IPS DF 6.9 (cell line): Measurements from ENCODE around the gene BTNL9.

Source experiments
- DNase-seq: peaks from one replicate; pipeline ENCODE4 v3.0.0-alpha.2; 2013; ENCODE audit warnings: low read depth, low spot score
- H3K27ac ChIP-seq: one replicate; pipeline ENCODE4 v1.5.1; 2013; ENCODE audit warnings: low read length, control low read depth
- H3K27me3 ChIP-seq: 2 replicates; pipeline ENCODE4 v1.6.1; 2013; ENCODE audit warnings: mild to moderate bottlenecking, low read length; ENCODE audit not compliant: control insufficient read depth, insufficient read depth
- H3K36me3 ChIP-seq: 2 replicates; pipeline ENCODE4 v1.6.1; 2013; ENCODE audit warnings: low read length; ENCODE audit not compliant: control insufficient read depth, insufficient read depth
- H3K4me1 ChIP-seq: 2 replicates; pipeline ENCODE4 v1.6.1; 2013; ENCODE audit warnings: low read length; ENCODE audit not compliant: control insufficient read depth, insufficient read depth
- H3K4me3 ChIP-seq: 2 replicates; pipeline ENCODE4 v1.5.1; 2013; ENCODE audit warnings: mild to moderate bottlenecking, low read length
- H3K9me3 ChIP-seq: 2 replicates; pipeline ENCODE4 v1.6.1; 2013; ENCODE audit warnings: low read length, inconsistent platforms; ENCODE audit not compliant: control insufficient read depth, insufficient read depth
- WGBS: extraction: QIAGEN DNeasy Blood & Tissue Kit; methylation state at CpG from one replicate; pipeline ENCODE4 v1.1.7; 2013; ENCODE audit warnings: mixed read lengths, missing lambda C conversion rate; ENCODE audit not compliant: insufficient read length, insufficient coverage; 5-methylcytosine and 5-hydroxymethylcytosine counted together

BTNL9 gene

DNA sequence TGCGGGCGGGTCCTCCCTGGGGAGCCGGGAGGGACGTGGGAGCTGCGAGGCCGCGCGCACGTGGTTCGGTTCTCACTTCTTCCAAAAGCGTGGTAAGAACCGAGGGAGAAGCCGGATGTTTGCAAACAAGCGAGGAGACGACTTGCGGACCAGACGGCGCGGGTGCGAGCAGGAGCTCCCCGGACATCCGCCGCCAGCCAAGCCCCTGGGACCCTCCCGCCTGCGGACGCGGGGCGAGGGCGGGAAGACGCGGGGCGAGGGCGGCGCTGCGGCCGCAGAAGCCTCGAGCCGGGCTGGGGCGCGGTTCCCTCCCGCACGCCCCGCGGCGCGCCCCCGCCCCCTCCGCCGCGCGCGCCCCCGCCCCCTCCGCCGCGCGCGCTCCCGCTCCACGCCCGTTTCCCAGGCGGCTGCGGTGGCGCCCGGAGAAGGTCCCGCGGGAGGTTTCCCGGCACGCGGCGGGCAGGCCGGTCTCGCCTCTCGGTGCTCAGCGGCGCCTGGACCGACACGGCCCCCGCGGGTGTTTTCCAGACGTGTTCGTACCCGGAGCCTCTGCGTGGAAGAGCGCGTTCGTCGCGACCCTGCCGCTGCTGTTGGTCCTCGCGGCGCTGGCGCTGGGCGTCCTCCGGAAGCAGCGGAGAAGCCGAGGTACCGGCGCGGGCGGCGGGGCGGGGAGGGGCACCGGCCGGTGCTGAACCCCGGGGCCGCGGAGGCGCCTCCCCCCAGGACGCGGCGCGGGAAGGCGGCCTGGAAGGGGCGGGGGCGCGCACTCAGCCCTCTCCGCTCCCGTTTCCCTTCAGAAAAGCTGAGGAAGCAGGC lies 12.8 kb downstream of the BTNL9 start:
- WGBS = no CpG with 5 or more reads among the region's 120 CpGs
- Histone ChIP-seq H3K9me3 (no peaks in the 10 kb centered on the region), H3K4me3 (peak overlapping the region; percentile 56), H3K4me1 (0 out of 2 replicates have a peak, but pooled peaks cover 3% of the 10 kb centered on the region), H3K27me3 (peaks cover 55% of the 10 kb centered on the region), H3K27ac (no peak overlapping the region), H3K36me3 (no peaks in the 10 kb centered on the region)
- no peak for DNase-seq

DNA sequence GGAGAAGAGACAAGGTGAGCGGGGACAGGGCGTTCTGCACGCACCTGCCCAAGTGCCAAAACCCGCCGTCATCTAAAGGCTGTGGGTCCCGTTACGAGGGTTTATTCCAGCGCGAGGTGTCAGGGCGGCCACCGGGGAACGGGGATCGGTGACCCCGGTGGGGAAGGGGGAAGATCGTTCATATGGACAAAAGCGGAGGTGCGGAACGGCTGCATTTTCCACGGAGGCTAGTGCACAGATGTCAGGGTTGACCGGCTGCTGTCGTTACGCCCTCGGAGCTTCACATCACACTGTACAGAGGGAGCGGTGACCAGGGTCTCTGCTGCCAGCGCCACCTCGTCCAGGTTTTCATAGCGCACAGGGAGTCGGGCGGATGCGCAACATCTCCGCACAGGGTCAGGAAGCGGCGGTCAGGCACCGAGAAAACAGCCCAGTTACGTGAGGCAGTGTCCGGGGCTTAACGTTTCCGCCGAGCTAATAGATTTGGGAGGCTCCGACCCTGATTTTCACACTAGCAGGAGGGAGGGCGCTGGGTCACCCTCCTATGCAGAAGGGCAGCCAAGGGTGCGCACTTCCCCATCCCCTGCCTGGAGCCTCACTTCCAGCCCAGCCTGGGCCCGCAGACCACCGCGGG lies 13.5 kb downstream of the BTNL9 start:
- no CpG with 5 or more reads among the region's 45 CpGs for WGBS
- H3K4me3 ChIP-seq = peak overlapping the region; percentile 56; the same call in 1 of the 2 replicates

DNA sequence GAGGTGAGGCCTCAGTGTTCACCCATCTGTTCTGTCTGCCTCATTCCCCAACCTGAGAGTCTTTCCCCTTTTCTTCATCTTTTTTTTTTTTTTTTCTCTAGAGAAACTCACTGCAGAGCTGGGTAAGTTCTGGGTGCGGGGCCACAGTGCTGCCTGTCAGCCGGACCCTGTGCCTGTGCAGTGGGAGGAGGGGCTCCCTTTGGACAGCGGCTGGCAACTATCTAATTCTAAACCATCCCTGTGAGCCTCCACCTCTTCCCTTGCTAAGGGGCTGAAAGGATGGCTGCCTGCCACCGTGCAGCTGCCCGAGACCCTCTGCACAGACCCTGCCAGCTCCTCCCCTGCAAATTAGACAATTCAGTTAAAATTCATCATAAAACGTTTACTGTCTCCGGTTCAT lies 14.1 kb downstream of the BTNL9 start:
- peaks cover 67% of the 10 kb centered on the region for H3K27me3 ChIP-seq
- WGBS = no CpG with 5 or more reads among the region's 7 CpGs
- no peaks in the 10 kb centered on the region for H3K36me3 ChIP-seq
- peak overlapping the region; percentile 56; the same call in 1 of the 2 replicates for H3K4me3 ChIP-seq
- H3K27ac ChIP-seq = no peak overlapping the region
- DNase-seq = no peak
- no peaks in the 10 kb centered on the region for H3K9me3 ChIP-seq
- H3K4me1 ChIP-seq = 0 out of 2 replicates have a peak, but pooled peaks cover 3% of the 10 kb centered on the region

More for the DNA sequence above, 13.5 kb downstream of the BTNL9 start:
- no peak for DNase-seq
- Histone ChIP-seq H3K36me3 (no peaks in the 10 kb centered on the region), H3K9me3 (no peaks in the 10 kb centered on the region), H3K27me3 (peaks cover 62% of the 10 kb centered on the region), H3K27ac (no peak overlapping the region), H3K4me1 (0 out of 2 replicates have a peak, but pooled peaks cover 3% of the 10 kb centered on the region)

DNA sequence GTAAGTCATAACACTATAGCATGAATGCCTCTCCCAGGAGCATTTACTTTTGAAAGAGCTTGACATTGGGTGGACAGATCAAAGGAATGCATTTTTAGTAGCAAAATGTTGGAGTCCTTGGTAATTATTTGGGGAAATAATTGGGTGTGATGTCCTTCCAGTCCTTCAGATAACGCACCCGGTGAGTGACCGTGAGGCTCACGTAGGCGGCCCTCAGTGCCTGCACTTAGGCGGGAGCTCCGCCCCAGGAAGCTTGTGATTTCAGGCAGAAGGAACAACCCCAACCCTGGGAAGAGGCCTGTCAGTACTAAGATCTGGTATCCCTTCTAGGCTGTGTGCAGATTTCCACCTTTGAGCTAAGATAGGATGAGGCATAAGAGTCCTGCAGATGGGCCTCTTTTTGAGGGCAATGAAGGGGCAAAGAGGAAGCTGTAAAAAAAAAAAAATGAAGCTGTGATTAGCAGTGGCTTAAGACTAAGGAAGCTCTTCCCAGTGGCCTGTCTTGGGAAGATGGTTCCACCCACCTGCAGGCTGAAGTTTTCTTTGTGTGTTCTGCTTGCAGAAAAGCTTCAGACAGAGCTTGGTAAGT lies 14.9 kb downstream of the BTNL9 start:
- no CpG with 5 or more reads among the region's 7 CpGs for WGBS
- Histone ChIP-seq H3K27me3 (peaks cover 75% of the 10 kb centered on the region), H3K27ac (no peak overlapping the region)

DNA sequence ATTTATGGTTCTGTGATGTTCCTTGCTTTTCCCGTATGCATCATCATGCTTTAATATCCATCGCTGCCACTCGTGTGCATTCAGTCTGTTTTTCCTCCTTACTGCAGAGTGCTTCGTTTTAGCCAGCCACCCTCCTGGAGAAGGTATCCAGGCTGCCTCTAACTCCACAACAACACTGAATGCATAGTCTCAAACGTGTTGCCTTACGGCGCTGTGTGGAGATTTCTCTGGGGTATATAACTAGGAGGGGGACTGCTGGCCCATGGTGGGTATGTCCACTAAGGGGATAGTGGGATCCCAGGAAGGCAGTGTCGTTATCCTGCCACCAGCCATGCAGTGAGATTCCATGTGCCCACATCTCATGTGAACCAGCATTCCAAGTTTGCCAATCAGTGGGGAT lies 16.4 kb downstream of the BTNL9 start:
- H3K4me1 ChIP-seq = 0 out of 2 replicates have a peak, but pooled peaks cover 7% of the 10 kb centered on the region
- no peaks in the 10 kb centered on the region for H3K36me3 ChIP-seq
- H3K27me3 ChIP-seq = peaks cover 81% of the 10 kb centered on the region
- H3K27ac ChIP-seq = no peak overlapping the region
- DNase-seq = no peak
- H3K4me3 ChIP-seq = no peak overlapping the region
- H3K9me3 ChIP-seq = no peaks in the 10 kb centered on the region
- WGBS = no CpG with 5 or more reads among the region's 8 CpGs

More for the DNA sequence above, 14.9 kb downstream of the BTNL9 start:
- H3K4me1 ChIP-seq = 0 out of 2 replicates have a peak, but pooled peaks cover 7% of the 10 kb centered on the region
- H3K9me3 ChIP-seq = no peaks in the 10 kb centered on the region
- H3K36me3 ChIP-seq = no peaks in the 10 kb centered on the region
- DNase-seq = no peak
- no peak overlapping the region for H3K4me3 ChIP-seq

DNA sequence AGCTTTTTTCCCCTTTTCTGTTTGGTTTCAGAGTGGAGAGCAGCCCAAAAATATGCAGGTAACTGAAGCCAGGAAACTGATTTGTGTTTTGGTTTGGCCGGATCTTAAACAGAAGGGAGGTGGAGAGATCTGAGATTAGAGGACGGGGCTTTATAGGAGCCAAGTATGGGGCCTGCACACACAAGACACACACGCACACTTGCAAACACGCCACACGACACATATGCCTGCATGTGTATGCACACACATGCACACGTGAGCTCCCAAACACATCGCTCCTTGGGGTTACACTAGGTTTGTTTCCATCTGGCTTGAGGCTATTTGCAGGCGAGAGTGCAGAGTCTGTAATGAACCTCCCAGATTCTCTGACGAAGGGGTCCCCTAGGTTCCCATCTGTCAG lies 18.3 kb downstream of the BTNL9 start:
- Histone ChIP-seq H3K9me3 (no peaks in the 10 kb centered on the region), H3K27me3 (peaks cover 81% of the 10 kb centered on the region), H3K27ac (no peak overlapping the region), H3K4me1 (0 out of 2 replicates have a peak, but pooled peaks cover 5% of the 10 kb centered on the region), H3K36me3 (no peaks in the 10 kb centered on the region), H3K4me3 (no peak overlapping the region)
- DNase-seq = no peak
- WGBS = no CpG with 5 or more reads among the region's 9 CpGs

DNA sequence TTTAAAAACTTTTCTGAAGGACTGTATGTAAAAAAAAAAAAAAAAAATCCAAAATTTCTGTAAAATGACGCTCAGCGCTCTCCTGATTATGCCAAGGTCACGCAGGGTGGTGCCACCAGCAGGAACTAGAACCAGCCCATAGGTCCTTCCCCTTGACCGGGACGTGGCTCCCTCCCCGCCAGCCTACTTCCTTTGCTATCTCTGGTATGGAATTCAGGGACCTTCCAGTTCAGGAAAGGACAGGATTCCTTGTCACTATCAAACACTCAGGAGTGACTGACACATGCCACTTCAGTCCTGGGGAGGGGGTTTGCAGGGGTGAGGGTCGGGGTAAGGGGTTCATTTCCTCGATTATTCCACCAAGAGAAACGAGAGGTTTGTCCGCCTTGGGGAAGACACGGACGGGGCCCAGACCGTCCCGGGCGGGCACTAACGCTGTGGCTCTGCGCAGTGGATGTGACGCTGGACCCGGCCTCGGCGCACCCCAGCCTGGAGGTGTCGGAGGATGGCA lies 18.8 kb downstream of the BTNL9 start:
- Histone ChIP-seq H3K4me3 (peak overlapping the region; percentile 30; the same call in 1 of the 2 replicates), H3K36me3 (no peaks in the 10 kb centered on the region), H3K27ac (no peak overlapping the region), H3K27me3 (peaks cover 75% of the 10 kb centered on the region), H3K9me3 (no peaks in the 10 kb centered on the region), H3K4me1 (0 out of 2 replicates have a peak, but pooled peaks cover 5% of the 10 kb centered on the region)
- no CpG with 5 or more reads among the region's 22 CpGs for WGBS
- DNase-seq = no peak

DNA sequence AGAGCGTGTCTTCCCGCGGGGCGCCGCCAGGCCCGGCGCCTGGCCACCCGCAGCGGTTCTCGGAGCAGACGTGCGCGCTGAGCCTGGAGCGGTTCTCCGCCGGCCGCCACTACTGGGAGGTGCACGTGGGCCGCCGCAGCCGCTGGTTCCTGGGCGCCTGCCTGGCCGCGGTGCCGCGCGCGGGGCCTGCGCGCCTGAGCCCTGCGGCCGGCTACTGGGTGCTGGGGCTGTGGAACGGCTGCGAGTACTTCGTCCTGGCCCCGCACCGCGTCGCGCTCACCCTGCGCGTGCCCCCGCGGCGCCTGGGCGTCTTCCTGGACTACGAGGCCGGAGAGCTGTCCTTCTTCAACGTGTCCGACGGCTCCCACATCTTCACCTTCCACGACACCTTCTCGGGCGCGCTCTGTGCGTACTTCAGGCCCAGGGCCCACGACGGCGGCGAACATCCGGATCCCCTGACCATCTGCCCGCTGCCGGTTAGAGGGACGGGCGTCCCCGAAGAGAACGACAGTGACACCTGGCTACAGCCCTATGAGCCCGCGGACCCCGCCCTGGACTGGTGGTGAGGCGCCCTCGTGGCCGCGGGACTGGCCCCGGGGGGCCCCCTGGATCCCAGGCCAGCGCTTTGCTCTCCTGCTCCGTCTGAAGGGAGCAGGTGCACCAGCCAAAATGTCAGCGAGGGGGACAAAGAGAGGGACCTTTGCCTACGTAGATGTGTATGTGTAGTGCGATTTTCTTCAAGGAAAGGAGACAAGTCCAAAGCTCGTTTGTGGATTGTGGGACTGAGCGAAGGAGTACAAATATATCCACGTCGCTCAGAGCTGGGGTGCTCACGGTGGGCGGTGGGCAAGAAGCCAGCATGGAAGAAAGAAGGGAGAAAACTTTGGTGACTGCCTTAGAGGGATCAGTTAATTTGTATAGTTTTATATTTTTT lies 19.5 kb downstream of the BTNL9 start:
- Histone ChIP-seq H3K27me3 (peaks cover 68% of the 10 kb centered on the region), H3K9me3 (no peaks in the 10 kb centered on the region), H3K4me1 (0 out of 2 replicates have a peak, but pooled peaks cover 4% of the 10 kb centered on the region), H3K27ac (no peak overlapping the region), H3K4me3 (peak overlapping the region; percentile 30; the same call in 1 of the 2 replicates), H3K36me3 (no peaks in the 10 kb centered on the region)
- DNase-seq = no peak
- no CpG with 5 or more reads among the region's 86 CpGs for WGBS

DNA sequence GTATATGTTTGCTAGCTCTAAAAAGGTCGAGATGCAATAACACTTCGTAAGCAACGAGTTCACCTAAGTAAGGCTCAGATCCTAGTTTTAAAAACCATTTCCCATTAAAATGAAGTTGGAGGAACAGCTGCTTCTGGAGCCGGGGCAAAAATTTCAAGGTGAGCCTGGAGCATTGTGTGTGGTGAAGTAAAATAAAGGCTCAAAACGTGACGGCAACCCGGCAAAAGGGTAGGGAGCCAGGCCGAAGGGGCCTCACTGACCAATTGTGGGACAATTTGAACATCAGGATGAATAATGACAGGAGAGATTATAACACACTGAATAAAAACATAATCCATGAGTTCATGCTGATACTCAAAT lies 20.1 kb downstream of the BTNL9 start:
- Histone ChIP-seq H3K36me3 (no peaks in the 10 kb centered on the region), H3K9me3 (no peaks in the 10 kb centered on the region), H3K27ac (no peak overlapping the region), H3K4me1 (0 out of 2 replicates have a peak, but pooled peaks cover 4% of the 10 kb centered on the region), H3K27me3 (peaks cover 62% of the 10 kb centered on the region), H3K4me3 (no peak overlapping the region)
- no peak for DNase-seq
- no CpG with 5 or more reads among the region's 8 CpGs for WGBS
